DMS 273 treated with DMSO at 0.1 percent for 48 hours (cell line): Measurements from ENCODE around the gene FKBP14.

ENCODE experiments used
- DNase-seq: peaks from one replicate; lab custom pipeline; 2025; lab: John Stamatoyannopoulos, UW

The FKBP14 gene

DNA sequence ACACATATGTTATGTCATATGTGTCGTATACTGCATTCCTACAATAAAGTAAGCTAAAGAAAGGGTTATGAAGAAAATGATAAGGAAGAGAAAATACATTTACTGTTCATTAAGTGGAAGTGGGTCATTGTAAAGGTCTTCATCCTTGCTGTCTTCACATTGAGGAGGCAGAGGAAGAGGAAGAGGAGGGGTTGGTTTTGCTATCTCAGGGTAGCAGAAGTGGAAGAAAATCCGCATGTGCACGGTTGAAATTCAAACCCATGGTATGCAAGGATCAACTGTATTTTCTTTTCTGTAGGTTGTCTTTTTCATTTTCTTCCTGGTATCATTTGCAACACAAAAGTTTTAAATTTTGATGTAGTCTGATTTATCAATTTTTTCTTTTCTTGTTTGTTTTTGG, 8.0 kb upstream of the FKBP14 start:
- no peak for DNase-seq

DNA sequence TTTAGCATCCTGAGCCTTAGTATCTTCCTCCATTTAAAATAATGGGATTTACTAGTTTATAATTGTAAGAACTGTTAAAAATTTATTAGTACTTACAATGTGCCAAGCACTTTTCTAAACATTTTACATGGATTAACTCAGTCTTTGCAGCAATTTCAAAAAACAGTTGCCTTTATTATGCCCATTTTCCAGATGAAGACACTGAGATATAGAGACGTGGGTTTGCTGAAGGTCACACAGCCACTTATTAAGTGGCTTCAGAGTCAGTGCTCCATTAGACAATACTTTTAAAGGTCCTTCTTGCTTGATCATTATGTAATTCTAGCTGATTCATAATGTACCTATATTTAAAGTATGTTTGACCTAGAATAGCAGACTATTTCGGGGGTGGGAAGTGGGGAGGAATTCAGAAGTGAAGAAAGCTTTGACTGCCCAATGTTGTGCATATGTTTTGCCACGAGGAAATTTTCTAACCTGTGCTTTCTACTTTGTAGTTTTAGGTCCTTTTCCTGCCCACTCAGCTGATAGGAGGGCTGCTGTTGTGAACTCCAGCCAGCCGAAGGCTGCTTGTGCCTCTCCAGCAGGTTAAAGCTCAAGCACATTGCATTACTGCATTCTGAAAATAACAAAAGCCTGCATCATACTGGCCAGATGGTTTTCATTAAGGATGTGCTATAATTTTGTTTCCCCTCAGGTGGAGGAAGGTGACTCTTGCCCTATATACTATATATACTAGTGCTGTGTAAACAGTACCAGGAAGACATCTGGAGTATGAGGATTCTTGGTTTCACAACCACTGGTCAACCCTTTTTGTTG, 6.0 kb upstream of the FKBP14 start:
- DNase-seq, result no peak

DNA sequence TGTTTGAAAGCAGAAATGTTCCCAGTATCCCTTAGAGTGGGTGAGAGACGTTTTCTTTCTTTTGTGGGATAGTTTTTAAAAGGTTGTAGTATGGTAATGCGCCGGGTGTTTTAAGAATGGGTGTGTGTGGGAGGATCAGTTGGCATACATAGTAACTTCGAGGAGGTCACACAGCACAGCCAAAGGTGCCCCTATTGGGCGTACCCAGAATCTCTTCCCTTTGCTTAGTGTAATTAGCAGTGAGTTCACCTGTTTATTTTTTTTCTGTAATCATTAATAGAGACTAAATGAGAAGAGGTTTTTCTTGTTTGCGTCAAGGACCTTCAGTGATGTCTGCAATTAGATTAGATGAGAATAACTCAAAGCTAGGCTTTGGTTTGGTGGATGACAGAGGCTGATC, 3.2 kb upstream of the FKBP14 start:
- no peak for DNase-seq

DNA sequence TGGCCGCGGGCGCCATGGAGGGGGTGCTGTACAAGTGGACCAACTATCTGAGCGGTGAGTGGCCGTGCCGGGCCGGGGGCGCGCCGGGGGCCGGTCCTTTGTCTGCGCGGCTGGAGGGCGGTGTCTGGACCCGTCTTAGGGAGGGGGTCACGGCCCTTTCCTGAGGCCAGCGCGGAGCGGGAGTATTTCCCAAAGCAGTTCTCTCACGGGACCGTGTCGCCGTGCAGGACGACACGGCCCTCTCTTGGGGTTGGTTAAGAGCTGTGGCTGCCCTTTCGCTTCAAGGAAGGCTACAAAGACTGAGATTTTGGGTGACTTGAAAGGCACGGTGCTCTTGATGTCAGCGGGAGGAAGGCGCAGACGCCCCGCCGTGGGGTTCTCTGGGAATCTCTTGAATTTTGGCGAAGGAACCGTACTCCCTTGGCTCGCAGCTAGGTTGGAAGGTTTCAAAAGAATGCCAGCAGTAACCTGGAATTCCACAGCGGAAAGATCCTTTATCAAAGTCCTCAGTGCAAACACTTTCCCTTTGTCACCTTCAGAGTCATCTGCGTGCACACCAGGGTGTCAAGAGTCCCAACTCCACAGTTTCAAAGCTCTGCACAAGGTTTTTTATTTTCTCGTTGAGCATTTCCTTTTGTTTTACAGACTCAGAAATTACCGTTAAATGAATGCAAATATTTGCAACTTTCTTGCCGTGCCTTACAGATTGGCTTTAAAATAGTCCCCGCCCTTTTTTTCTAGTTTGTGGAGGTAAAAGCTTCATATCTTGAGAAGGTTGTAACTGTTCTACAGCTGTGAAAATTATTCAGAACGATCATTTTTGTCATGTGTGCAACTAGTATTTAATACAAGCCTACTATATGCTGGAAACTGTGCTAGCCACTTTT, 2.5 kb upstream of the FKBP14 start:
- peak; percentile 53 for DNase-seq

DNA sequence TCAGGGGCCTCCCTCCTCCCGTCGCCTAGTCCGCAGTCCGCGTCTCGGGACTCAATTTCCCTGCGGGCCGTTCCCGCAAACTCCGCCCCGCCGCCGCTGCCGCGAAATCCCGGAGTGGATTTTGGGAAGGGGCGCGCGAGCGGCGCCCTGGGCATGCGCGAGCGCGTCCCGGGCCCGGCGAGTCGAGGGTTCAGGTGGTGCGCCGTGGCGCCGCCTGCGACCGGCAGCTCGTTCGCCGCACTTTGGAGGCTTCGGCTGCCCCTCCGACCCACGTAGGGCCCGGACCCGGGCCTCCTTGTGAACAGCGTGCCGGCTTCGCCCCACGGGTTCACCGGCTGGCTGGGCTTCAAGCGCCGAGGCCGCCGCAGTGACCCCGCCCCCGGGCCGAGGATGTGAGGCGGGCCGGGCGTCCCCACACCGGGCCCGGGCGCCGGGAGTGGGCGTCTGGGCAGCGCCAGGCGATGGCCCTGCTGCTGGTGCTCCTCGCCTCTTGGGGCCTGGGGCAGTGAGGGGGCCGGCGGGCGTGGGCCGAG, 1.8 kb upstream of the FKBP14 start, which contains the start of gene PLEKHA8:
TSS of gene PLEKHA8 (plus strand) at position 197 of the 533 bp plus-strand sequence. CDS start 351 bp downstream, outside the sequence.
- peak; percentile 93 for DNase-seq

DNA sequence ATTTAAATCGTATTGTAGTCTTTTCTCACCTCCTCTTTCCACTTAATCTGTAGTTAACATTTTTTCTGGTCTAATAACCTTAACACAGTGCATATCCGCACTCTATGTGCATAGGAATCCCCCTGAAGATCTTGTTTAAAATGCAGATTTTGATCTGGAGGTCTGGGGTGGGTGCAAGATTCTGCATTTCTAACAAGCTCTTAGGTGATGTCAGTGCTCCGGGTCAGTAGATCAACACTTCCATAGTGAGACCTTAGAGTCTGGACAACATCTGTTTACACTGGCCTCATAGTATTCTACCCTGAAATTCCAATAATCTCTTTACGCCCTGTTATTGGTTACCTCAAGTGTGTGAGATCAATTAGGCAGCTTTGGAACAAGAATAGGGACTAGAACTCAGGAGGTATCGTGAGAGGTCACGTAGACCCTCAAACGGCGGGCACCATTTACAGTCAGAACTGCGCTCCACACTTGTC, 1.3 kb upstream of the FKBP14 start:
- DNase-seq, result no peak

DNA sequence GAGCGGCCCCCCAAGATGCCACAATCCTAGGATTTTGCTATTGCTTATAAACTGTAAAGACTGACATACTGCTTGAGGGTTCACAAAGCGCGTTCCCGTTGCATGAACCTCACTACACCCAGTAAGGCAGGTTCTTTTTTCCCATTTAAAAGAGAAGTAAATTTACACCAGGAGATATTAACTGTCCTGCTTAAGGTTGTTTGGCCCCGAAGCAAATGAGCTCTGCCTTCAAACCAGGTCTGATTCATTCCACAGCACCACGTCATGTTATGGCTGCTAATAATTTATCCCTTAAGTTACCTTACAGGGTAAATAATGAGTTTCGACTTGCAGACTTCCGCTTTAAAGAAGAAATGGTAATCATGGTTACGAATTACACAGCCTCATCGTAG, 559 bp upstream of the FKBP14 start:
- peak; percentile 67 for DNase-seq

DNA sequence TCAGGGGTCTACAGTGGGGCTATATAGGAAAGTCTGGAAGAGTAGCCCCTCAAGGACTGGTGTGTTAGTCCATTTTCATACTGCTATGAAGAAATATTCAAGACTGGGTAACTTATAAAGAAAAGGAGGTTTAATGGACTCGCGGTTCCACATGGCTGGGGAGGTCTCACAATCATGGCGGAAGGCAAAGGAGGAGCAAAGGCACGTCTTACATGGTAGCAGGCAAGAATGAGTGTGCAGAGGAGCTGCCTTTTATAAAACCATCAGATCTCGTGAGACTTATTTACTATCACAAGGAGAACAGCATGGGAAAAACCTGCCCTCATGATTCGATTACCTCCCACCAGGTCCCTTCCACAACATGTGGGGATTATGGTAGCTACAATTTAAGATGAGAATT, 3.0 kb downstream of the FKBP14 start:
- DNase-seq, result no peak

DNA sequence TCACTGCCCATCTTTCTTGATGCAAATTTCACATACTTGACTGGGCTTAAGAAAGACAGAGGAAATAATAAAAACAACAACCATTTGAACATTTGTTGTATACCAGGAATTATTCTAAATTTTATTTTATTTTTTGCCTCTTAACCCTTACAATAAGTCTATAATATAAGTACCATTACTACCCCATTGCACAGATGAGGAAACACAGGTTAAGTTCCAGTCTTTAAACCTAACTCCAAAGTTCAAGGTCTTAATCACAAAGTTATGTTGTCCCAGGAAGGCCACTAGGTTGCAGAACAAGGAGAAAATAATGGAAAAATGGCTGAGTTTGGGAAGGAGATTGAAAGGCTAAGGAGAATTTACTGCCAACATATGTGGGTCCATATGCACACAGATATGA, 3.5 kb downstream of the FKBP14 start:
- DNase-seq, result no peak

DNA sequence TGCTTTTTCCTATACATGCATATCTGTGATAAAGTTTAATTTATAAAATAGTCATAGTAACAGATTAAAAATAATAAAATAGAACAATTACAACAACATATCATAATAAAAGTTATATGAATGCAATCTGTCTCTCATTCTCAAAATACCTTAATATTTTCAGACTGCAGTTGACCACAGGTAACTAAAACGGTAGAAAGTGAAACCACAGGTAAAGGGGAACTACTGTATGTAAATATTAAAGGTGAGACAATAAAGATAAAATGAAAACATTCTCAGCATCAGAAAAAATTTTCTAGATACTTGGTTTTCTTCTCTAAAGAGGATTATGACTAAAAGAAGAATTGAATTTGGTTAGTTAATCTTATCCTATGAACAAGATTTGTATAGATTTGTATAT, 6.0 kb downstream of the FKBP14 start:
- no peak for DNase-seq

DNA sequence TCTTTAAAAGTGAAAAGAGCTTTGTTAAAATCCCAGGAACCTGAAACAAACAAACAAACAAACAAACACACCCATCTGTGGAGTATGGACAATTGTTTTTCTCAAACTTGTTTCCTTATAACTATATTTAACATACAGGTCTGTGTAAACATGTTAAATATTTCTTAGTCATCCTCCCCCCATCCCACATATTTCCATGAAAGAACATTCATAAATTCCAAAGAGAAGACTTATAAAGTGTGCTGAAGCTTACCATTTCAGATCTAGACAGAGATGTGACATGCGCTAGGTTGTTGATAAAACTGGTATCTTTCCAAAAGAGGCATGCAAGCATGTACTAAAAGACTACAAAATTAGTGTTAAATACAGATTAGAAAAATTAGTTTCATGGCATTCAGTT, 6.5 kb downstream of the FKBP14 start:
- DNase-seq, result no peak

DNA sequence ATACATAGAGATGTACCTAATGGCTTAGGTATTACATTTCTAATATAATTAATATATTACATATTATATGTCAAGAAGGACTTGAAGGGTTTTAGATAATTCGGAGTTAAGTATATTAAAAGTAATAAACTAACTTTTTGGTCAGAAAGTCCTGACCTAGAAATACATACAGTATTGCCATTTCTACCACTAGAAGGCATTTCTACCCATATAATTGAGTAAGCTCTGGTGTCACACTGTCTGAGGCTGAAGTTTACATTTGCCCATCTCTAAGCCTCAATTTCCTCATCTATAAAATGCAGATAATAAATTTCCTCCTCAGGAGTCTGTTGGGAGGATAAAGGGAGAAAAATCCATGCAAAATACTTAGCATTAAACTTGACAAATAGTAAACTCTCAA, 7.1 kb downstream of the FKBP14 start:
- DNase-seq, result no peak

DNA sequence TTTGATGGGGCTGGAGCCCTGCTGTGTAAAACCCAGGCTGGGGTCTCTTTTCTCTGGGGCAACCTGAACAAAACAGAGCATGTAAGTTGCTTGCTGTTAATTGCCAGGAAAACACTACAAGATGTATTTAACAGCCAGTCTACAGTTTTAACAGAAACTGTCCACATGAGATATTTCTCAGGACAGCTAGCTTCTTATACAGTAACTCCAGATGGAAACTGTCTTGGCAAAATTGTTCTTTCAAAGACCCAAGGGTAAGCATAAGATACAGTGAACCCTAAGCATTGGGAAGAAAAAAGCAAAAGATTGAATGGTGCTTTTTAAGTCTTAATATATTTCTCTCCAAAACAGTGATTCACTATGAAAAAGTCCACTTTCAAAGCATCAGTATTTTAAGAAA, 8.1 kb downstream of the FKBP14 start:
- no peak for DNase-seq

DNA sequence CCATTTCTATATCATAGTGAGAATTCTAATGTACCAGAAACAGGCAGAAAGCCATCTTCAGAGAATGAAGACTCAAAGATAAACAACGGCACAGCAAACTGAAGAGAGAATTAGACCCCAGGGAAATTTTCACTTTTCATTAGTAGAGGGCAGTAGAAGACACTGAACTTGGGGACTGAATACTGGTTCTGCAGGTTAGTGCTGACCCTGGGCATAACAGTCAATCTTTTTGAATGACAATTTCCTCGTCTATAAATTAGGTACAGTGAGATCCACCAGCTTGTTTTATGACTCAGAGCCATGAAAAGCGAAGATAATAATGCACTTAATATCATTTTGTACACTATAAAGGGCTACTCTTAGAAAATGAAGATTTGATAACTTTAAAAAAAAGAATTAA, 13.7 kb downstream of the FKBP14 start:
- no peak for DNase-seq

DNA sequence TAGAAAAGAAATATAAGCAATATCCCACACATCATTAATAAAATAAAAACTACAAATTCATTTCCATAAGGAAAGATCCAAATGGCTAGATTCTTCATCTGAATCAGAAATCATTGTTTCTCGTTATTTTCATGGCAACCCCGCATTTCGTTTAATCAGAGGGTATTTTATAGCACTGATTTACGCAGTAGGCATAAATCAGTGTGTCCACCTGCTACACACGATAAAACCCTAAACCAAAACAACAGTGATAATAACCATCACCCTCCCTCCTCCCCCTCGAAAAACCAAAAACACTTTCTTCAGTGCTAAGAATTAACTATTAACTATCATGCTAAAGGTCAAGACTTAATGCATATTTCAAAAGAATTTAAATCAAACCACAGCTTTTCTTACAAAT, 16.5 kb downstream of the FKBP14 start:
- no peak for DNase-seq

DNA sequence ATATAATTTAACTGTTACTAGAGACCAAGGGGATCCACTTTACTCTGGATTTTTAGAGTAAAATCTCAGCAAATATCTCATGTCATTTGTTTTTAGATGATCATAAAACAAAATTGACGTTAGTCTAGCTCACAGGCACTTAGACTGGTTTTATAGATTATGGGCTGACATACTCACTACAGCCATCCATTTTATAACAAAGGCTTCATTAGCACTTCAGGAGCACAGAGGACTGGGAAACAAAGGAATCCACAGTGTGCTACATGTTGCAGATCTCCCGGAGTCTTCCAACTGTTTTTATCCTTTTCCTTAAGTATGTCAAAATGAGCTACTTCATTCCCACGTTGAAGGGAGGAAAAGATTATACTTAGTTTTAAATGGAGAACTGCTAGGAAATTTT, 21.0 kb downstream of the FKBP14 start:
- no peak for DNase-seq

DNA sequence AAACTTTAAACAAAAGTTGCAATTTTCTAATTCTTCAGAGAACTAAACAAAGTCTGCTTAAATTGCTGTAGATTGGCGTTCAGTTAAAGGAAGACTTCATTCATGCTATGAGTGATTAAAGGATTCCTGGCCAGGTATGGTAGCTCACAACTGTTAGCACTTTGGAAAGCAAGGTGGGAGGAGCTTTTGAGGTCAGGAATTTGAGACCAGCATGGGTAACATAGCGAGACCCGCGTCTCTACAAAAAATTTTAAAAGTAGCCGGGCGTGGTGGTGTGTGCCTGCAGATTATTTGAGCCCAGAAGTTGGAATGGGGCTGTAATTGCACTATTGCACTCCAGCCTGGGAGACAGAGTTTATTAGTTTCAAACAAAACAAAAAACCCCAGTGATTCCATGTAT, 23.4 kb downstream of the FKBP14 start:
- DNase-seq, result no peak

DNA sequence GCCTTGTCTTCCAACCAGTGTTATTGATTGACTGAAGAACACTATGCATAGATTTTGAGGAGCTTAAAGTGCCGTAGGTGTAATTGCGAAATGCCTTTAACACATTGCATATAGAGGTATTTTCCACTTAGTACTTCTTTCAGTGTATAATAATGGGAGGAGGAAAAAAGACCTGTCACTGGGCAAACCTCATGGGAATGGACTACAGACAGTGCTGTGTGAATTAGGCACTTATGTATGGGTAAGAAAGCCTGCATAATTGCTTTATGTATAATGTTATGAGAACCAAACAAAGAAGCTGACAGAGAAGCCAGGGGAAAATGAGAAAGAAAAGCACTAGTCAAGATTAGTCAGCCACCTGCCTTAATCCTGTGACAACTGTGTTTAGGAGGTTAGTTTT, 24.5 kb downstream of the FKBP14 start:
- no peak for DNase-seq

DNA sequence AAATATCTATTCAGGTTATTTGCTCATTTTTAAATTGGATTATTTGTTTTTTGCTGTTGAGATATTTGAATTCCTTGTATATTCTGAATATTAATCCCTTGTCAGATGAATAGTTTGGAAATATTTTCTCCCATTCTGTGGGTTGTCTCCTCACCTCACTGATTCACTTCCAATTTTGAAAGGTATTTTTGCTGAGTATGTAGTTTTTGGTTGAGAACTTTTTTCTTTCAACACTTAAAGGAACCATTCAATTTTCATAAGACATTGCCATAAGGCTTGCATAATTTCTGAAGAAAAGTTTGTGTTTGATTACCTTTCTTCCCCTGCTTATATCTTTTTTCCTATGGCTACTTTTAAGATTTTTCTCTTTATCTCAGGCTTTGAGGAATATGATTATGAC, 28.0 kb downstream of the FKBP14 start:
- no peak for DNase-seq

DNA sequence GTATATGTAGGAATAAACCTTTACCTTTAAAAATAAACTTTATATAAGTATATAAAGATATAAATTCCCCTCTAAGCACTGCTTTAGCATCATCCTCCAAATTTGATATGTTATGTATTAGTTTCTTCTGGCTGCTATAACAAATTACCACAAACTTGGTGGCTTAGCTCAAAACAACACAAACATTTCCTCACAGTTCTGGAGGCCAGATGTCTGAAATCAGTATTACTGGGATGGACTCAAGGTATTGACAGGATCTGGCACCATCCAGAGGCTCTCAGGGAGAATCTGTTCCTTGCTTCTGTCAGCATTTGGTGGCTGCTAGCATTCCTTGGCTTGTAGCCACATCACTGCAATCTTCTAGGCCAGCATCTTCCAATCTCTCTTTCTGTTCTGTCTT, 30.2 kb downstream of the FKBP14 start:
- no peak for DNase-seq

DNA sequence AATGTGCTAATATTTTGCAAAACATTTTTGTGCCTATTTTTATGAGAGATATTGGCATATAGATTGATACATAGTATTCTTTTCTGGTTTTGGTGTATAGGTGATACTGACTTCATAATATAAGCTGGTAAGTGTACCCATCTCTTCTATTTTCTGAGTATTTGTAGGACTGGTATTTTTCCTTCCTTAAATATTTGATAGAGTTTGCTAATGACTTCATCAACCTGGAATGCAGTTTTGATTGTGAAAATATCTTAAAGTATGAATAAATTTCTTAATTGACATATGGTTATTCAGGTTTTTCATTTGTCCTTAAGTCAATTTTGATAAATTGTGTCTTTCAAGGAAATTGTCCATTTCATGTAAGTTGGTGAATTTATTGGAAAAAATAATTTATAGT, 30.9 kb downstream of the FKBP14 start:
- no peak for DNase-seq

DNA sequence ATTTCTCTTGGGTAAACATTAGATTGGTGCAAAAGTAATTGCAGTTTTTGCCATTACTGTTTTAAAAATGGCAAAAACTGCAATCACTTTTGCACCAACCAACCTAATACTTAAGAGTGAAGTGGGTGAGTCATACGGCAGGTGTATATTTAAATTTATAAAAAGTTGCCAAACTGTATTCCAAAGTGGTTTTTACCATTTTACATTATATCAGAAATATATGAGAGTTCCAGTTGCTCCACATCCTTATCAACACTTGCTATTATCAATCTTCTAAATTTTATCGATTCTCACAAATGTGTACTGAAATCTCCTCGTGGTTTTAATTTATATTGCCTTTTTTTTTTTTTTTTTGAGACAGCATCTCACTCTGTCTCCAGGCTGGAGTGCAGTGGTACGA, 33.4 kb downstream of the FKBP14 start:
- no peak for DNase-seq

DNA sequence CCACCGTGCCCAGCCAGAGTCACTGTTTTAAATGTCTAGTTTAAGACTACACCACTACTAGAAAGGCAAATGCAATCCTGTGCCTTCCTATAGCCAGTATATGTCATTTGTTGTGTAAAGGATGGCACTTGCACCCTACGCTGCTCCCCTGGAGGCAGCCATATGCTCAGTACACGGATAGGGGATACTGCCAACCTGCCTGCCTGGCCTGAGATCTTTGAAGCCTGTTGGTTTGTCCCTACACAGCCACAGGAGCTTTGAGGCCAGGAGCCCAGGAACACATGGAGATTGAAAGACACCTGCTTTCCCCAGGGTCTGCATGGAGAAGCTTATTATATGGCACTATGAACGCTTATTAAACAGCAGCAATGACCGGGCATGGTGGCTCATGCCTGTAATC, 34.6 kb downstream of the FKBP14 start:
- DNase-seq, result no peak
